Tongue (tissue), 2 donors: Measurements from ENCODE around the gene FGFR4. TPM values are rescaled to one million over a fixed set of nuclear protein-coding genes. Genes with fewer than 3 reads are reported as not detected.
"Not testable (repeated sequence)": the region's sequence is repeated elsewhere in the genome, so short reads cannot be mapped to it uniquely, and the experiment has no call there.

Experiments used
- DNase-seq: peaks from one replicate; pipeline ENCODE4 v3.0.0-alpha.2; 2015
- total RNA-seq: library from RNA; depleted of rRNA; stranded (reverse); fragments of >200 nt; gene quantifications from one replicate; pipeline ENCODE4 v1.2.3, GENCODE V29; 2014

FGFR4 gene
- total RNA-seq, result 130 TPM

DNA sequence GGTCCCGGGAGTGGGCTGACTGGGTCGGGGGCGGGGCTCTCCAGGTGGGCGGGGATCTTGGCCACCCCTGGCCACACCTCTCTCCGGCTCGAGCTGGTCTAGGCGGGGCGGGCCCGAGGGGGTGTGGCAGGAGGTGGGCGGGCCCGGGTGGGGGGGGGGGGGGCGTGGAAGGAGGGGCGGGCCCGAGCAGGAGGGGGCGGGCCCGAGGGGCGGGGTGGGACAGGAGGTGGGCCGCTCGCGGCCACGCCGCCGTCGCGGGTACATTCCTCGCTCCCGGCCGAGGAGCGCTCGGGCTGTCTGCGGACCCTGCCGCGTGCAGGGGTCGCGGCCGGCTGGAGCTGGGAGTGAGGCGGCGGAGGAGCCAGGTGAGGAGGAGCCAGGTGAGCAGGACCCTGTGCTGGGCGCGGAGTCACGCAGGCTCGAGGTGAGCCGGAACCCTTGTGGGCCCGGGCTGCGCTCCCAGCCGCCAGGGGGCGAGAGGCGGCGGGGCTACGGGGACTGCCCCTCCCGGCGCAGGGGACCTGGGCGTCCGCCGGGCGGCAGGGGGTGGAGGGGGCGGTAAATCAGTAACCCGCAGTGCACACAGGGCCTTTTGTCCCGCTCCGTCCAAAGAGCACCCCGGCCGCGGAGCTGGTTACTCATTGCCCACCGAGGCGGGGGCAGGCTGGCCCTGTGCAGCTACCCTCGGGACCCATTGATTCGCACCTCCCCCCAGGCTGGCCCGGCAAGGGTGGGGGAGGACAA, at the start of gene FGFR4:
Gene FGFR4, plus strand, starts transcription at position 262 of the 744 bp plus-strand sequence. CDS start 2,688 bp downstream, outside the sequence.
- peak; percentile 94 for DNase-seq

DNA sequence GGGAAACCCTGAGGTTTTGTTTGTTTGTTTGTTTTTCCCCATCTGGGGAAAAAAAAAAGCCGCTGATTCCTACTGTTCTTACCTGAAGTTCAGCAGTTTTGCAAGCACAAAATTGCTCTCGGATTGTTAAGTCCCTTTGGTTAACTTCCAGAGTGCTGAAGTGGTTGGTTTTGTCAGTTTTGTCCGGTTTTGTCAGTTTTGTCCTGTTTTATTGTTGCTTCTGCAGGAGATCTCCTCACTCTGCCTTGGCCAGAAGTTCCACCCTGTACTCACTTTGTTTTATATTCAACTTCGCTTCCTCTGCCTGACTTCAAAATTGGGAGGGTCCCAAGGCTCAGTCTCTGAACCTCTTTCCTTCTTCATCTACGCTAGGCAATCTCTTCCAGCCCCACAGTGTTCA, 49.8 kb upstream of the FGFR4 start:
- no peak for DNase-seq

DNA sequence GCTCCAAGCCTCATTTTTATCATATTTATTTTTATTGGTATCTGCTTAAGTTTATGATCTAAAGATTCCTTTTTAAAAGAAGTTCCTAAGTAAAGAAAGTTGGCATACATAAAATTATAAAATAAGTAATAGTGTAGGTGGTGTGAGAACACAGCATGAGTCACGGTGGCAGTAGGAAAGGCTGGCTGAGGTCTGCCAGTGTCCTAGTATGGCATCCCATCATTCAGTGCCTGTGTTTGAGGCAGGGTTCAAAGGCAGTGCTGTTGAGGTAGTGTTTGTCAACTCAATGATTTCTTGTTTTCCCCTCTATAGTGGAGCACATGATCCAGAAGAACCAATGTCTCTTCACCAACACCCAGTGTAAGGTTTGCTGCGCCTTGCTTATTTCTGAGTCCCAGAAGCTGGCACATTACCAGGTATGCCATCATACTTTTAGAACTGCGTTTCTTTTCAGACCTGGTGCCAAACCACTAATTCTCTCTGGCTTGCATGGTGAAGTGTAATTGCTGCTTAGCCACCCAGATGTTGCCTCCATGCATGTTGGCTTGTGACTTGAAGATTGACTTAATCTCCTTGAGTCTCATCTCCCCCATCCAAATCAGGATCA, 45.8 kb upstream of the FGFR4 start:
- DNase-seq, result peak; percentile 66

DNA sequence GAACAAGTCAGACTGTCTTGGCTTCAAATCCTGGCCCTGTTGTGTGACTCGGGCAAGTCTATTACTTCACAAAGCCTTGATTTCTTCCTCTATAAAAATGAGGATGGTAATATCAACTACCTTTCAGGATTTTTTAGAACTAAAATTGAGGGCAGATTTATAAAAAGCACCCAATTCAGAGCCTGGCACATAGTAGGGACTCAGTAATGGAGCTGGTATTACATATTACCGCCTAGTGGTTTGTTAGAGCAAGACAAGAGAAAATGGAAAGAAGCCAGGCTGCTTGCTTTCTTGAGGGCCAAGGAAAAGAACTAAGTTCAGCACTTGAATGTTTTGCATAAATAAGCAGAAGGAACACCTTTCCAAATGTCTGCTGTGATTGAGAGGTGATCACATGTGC, 44.8 kb upstream of the FGFR4 start:
- DNase-seq, result no peak

DNA sequence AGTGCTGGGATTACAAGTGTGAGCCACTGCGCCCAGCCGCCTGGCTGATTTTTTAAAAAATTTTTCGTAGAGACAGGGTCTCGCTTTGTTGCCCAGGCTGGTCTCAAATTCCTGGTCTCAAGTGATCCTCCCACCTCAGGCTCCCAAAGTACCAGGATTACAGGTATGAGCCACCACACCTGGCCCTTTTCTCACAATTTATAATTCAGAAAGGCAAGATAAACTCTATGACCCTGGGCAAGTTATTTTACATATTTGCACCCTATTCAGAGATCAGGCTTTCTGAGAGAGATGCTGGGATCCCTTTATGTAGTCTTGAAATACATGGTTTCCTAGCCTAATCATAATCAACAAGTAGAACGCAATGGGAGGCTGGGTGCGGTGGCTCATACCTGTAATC, 43.6 kb upstream of the FGFR4 start:
- DNase-seq, result no peak

DNA sequence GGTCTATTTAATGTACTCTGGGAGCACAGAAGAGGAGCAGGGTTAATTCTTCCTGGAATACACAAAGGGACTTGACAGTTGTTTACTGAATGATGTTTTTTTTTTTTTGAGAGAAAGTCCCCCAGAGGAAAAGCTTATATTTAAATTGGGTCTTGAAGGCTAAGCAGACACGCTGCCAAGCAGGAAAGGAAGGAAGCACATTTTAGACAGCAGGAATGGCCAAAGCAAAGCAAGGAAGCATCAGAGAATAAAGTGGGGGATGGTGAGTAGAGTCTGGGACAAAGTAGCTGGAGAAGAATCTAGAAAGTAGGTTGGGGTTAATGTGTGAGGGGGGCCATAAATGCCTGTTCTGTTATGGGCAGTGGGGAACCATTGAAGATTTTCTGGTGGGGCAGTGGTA, 42.8 kb upstream of the FGFR4 start:
- DNase-seq, result no peak

DNA sequence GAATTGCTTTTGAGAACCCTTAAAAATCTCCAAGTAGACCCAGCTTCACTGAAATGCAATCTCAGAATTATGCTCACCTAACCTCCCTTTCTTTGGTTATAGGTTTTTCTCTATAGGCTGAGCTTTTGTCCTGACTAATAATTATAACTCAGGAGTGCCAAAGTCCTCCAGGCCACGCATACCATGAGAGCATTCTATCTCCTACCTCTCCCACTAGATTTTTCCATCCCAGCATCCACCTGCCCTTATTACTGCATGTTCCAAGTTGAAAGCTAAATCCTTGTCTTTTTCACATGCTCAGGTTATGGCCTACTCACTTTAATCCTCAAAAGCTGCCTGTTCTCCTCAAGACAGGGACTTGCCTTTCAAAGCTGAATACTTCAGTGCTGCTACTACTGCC, 42.1 kb upstream of the FGFR4 start:
- no peak for DNase-seq

DNA sequence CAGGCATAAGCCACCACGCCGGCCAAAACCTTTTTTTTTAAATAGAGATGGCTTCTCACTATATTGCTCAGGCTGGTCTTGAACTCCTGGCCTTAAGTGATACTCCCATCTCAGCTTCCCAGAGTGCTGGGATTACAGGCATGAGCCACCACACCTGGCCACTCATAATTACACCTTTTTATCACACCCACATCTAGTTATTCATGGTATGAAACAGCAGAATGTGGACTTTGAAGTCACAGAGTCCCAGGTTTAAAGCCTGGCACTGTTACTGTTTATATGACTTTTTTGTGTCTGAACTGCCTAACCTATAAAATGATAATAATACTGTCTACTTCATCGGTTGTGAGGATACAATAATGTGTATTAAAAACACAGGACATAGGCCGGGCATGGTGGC, 41.1 kb upstream of the FGFR4 start:
- no peak for DNase-seq

DNA sequence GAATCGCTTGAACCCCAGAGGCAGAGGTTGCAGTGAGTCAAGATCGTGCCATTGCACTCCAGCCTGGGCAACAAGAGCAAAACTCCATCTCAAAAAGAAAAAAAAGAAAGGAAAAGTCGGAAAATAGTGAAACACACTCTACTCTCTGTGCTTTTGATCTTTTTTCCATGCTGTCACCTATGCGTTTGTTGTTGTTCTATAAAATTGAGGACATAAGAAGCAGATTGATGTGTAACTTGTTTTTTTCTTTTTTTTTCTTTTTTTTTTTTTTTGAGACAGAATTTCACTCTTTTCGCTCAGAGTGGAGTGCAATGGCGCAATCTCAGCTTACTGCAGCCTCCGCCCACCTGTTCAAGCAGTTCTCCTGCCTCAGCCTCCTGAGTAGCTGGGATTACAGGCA, 38.2 kb upstream of the FGFR4 start:
- not testable (repeated sequence) for DNase-seq

DNA sequence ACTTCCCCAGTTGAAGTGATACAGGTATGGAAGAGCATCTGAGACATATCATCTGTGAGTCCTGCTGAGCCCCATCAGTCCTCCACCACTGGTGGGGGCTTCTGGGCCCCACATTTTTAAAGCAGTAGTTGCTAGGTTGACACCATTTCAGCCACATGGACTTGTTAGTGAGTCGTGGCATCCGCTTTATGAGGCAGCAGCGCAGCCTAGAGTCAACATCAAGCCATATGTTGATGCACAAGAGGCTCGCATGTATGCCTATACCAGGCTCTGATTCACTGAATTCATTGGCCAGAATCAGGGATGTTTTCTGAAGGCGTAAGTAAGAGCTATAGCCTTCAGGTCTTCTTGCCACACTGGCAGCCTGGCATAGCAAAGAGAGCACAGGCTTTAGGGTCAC, 37.4 kb upstream of the FGFR4 start:
- DNase-seq, result no peak

DNA sequence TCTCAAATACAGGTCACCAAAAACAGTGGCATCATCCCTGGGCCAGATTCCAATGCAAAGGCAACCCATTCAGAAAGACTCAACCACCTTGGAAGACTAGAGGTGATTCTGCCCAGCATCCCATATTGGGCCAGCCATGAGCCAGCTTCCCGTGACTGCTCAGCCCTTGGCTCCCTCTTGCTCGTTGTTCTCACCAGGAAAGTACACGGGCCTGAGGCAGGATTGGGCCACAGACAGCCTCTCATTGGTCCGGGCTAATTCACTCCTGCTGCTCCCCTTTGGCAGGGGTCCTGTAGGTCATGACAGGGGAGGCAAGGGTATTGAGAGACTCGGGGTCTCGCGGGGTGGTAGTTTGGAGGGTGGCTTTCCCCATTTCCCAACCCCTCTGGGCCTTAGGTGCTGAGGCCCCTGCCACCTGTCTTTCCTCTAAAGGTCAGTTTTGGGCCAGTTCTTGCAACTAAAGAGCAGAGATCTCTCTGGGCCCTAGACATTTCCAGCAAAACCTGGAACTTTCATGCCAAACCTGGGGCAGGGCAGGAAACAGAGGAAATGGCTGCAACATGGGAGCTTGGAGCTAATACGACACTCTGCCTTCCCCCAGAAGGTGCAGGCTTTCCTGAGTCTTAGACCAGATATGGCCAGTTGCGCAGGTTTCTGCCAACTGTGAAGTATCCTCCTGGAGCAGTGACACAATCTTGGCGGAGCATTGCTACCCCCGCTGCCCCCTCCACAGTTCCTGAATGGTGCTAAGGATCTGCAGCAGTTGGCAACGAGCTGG, 22.0 kb upstream of the FGFR4 start:
- DNase-seq, result no peak

DNA sequence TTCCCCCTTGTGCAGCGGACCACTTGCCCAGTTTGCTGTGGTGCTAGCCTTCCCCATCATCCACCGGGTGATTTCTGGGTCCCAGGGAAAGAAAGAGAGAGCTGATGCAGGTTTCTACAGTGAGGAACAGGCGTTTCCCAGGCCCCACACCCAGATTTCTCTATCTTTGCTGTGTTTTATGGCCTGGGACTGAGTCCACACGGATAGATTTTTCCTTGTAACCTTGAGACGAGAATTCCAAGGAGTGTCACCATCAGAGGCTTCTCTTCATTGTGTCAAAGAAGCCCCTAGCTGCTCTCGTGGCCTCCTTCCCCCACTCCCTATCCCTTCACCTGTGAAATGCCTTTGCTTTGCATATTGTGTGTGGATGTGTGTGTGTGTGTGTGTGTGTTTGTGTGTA, 21.2 kb upstream of the FGFR4 start:
- DNase-seq, result no peak

DNA sequence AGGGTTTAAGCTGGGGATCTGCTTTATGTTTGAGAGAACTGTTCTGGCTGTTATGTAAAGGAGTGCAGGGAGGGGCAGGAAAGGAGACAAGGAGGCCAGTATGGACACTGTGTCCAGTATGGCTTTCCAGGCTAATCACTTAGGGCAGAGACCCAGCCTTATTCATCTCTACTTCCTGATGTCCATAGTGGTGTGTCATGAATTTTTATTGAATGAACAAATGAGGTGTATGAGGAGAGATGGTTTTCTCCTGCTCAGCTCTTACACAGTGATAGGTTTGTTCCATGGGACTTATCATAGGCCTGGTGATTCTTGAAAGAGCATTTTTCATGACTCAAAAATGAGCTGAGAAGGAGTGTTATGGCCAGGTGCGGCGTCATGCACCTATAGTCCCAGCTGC, 20.5 kb upstream of the FGFR4 start:
- DNase-seq, result no peak

DNA sequence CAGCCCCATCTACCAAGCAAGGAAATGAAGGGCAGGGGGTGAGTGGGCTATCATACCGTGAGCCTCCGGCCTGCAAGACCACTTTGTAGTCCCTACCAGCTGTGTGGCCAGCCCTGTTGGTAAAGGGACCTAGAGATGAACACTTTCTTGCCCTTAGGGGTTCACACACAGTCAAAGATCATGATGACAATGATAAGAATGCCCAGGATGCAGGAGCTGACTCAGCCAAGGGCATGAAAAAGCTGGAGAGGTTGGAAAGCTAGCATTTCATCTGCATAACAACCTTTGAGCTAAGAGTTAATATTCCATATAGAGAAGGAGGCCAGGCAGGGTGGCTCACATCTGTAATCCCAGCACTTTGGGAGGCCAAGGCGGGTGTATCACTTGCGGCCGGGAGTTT, 19.2 kb upstream of the FGFR4 start:
- no peak for DNase-seq

DNA sequence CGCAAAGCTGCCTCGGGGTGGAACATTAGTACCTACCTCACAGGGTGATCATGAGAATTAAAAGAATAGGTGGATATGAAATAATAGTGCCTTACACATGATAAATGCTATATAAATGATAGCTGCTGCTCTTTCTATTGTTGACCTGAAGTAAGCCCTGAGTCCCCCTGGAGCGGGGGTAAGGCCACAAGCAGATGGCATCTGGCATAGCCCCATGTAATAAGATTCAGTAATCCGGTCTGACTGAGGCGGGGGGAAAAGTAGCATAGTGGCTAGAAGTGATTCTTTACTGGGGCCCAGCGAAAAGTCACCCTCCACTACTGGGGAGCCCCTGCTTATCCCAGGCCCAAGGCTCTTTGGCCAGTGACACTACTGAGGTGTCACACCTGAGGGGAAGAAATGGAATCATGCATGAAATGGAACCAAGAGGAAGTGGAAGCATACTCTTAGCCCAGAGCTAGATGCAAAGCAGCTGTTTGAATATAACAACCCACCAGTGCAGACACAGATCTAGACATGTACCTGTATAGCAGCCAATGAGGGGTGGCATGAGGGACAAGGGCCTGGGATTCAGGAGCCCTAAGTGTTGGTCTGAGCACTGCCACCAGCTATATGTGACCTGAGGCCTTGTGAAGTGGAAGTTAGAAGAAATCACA, 16.1 kb upstream of the FGFR4 start:
- no peak for DNase-seq

DNA sequence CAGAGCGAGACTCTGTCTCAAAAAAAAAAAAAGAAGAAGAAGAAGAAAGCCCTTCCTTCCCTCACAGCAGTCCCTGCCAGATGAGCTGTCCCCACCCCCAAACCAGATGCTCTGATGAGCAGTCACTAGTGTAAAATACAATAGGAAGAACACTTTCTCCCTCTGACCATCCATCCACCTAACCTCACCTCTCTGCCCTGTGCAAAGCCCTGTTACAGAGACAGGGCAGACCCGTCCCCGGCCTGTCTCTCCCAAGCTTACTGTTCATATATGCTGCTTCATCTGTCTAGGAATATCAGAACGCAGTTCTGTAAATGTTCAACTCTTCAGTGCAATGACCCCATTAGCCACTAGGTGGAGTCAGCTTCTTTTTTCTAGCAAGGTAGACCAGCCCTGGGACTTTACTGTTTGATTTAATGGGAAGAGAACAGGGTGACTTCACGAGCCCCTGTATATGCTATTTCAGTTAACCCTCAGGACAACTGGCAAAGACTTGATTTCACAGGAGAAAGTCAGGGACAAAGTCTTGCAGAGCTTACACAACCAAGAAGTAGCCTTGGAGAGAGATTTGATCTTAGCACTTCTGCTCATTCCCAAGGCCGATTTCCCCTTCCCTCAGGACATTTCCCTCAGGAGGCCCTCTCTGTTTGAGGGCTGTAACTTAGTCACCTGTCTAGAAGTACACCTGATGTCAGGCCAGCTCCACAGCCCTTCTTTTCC, 14.9 kb upstream of the FGFR4 start:
- peak; percentile 94 for DNase-seq

DNA sequence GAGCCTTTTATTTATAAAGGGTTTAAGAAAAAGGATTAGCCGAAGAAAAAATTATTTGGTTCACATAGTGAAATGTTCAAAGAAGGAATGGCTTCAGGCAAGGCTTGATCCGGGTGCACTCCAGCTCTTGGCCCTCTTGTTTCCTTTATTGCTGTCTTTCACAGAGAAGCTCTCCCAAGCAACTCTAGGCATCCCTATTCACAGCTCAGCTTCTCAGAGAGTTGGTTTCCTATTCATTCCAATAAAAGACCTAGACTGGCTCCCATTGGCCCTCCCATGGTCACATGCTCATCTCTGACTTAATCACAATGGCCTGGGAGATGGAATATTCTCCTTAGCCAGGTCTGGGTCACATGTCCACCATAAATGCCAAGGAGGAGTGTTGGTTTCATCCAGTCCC, 9.4 kb upstream of the FGFR4 start:
- DNase-seq, result no peak

DNA sequence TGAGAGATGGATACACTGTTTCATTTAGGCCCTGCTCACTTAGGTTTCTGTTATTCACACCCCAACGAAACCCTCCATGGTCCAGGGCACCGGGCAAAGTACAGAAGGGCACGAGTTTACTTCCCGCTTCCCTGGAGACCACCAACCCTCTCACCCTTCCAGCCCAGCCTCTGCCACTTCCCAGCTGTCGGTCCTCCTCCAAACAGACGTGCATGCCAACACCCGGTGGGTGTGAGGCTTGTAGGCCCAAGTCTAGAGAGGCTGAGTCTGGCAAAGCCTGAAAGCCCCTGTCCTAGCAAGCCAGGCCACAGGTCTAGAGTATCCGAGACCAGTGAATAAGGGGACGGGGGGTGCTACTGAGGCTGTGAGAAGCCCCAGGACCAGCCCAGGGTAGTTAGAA, 7.1 kb upstream of the FGFR4 start:
- DNase-seq, result peak; percentile 64

DNA sequence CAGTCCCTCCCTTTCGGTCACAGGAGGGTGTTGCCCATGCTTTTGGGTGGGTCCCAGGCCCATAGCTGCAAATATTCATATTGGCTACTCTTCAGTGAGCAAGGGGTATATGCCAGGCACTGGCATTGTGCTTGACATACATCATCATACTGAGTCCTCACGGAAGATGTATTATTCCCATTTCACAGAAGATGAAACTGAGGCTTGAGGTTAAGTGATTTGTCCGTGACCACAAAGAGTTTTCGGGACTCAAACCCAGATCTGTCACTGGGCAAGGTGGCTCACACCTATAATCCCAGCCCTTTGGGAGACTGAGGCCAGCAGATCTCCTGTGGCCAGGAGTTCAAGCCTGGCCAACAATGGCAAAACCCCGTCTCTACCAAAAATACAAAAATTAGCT, 6.5 kb upstream of the FGFR4 start:
- DNase-seq, result no peak

DNA sequence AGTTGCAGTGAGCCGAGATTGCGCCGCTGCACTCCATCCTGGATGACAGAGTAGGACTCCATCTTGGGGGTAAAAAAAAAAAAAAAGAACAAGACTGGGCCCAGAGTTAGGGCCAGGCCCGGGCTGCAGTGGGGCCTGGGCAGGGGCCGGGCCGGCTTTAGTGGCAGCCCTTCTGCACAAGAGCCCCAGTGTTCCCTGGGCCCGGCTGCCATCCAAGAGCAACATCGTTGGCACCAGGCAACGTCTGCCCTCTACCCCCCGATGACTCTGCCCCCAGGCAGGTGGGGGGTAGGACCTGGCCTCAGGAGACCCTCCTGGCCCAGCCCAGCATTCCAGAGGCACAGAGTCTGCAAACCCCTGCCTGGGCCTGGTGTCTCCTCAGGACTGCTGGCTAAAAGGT, 4.9 kb upstream of the FGFR4 start:
- no peak for DNase-seq

DNA sequence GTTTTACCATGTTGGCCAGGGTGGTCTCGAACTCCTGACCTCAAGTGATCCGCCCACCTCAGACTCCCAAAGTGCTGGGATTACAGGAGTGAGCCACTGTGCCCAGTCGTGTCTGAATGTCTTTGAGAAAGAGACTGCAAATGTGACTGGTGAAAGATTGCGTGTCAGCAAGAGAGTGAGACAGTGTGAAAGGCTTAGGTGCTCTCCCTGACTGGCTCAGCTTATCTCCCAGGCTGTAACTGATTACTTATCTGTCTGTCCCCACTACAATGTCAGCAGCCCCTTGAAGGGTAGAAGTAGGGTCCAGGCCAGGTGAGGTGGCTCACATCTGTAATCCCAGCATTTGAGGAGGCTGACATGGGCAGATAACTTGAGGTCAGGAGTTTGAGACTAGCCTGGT, 3.4 kb upstream of the FGFR4 start:
- no peak for DNase-seq

DNA sequence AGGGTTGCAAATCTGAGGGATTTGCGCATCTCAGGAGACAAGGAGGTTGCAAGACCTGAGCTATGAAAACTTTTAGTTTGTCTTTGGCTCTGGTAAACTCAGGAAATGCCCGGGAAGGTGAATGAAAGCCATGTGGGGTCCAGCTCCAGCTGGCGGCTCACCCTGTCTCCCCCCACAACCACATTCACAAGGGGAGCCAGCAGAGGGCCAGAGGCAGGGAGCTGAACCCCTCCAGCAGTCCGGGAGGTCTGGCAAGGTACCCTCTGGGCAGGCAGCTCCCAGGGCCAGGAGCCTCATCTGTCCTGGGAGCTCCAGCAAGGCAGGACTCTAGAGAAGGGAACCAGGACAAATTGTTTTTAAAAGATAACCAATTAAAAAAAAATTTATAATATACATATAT, 2.5 kb upstream of the FGFR4 start:
- no peak for DNase-seq
